Measurements from ENCODE around the gene KLHL6.

Gene KLHL6

DNA sequence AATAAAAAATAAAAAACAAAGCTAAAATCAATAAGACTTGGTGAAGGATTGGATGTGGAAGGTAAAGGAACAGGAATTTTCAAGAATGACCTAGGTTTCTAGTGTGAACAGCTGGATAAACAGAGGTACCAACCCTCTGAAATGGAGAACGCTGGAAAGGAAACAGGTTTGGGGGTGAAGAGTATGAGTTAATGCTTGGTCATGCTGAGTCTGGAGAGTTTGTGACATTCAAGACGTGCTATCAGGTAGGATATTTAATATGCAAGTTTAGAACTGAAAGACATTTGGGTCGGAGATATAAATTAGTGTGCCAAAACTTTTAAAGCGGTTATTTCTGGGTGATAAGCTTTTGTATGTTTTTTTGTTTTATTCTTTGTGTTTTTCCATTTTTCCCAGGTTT, 11.4 kb upstream of the KLHL6 start:
- no peak for DNase-seq (ENCODE audit: low read depth)

DNA sequence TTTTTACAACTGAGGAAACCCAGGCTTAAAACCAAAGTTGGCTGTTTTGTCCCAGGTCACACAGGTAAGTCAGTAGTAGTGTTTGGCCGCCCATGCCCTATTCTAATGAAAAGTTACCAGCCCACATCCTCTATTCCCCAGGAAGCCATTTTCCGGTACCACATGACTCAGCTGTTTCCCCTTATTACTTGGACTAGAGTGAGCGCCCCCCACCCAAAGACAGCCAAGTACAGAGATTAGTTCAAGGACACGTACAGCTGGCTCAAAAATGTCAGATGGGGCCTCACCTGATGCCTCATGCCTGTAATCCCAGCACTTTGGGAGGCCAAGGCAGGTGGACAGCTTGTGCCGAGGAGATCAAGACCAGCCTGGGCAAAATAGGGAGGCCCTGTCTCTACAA, 8.5 kb upstream of the KLHL6 start:
- DNase-seq (ENCODE audit: low read depth), result no peak

DNA sequence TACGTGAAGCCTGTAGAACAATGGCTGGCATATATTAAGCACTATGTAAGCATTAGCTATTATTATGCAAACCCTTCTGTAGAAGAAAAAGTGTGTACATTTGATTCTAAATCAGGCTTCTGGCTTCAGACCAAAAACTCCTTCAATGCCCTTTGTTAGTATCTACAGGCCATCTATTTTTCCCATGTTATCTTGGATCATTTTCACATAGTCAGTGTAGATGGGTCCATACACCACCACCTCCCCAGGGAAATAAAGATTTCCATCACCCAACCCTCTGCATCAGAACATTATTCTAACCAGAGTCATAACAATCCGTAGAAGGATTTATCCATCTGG, 8.0 kb upstream of the KLHL6 start:
- no peak for DNase-seq (ENCODE audit: low read depth)

DNA sequence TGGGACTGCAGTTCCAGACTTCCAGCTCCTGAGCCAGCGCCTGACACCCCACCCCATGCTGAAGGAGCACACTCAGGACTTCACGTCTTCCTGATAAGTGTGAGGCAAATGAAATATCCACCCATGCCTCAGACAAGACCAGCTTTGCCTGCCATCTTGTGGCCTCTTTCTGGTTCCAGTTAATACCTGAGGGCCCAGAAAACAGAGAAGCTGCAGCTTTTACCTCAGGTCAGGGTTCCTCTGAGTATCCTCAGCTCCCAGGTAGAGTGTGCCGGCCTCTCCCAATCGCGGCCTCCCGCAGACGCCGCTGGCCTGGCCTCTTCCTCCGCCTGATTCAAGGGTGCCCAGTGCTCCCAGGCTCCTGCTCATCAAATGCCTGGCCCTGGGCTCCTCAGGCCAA, 5.1 kb upstream of the KLHL6 start:
- no peak for DNase-seq (ENCODE audit: low read depth)

DNA sequence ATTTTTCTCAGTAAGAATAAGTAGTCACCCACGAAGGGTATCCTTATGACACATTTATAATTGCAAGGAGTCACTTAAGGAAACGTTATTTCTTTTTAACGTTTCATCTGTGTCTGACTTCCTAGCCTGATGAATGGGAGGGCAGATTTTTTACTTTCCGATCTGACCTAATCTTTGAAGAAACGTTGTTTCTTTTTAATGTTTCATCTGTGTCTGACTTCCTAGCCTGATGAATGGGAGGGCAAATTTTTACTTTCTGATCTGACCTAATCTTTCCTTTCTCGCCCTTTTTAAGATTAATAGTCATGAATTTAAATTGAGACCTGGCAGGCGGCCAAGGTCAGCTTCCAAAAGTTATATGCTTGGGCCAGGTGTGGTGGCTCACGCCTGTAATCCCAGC, 3.0 kb upstream of the KLHL6 start:
- no peak for DNase-seq (ENCODE audit: low read depth)

DNA sequence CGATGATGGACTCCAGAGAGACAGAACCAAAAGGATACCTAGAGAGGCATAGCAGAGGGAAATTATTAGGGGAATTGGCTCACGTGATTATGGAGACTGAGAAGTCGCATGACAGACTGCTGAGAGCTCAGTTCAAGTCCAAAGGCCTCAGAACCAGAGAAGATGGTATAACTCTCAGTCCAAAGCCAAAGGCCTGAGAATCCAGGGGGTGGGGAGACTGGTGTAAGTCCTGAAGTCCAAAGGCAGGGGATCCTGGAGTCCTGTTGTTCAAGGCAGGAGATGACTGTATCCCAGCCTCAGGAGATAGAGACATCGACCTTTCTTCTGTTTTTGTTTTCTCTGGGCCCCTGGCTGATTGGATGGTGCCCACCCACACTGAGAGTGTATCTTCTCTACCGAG, 1.2 kb upstream of the KLHL6 start:
- no peak for DNase-seq (ENCODE audit: low read depth)

DNA sequence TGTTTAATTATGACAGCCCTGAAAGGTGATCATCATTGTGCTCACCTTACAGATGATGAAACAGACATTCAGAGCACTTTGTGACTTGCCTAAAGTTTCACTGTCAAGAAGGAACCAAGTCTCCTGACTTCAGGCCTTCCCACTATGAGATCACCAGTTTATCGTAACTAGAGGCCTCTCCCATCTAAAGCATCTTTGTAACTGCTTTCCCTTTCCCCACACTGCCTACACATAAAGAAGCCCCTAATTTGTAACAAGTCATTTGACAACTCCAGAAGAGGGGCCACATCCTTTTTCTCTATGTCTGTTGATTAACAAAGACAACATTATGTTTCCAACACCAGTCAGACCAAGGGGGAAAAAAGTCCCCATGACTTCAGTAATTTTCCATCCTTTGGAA, 1.1 kb downstream of the KLHL6 start:
- DNase-seq (ENCODE audit: low read depth), result no peak

DNA sequence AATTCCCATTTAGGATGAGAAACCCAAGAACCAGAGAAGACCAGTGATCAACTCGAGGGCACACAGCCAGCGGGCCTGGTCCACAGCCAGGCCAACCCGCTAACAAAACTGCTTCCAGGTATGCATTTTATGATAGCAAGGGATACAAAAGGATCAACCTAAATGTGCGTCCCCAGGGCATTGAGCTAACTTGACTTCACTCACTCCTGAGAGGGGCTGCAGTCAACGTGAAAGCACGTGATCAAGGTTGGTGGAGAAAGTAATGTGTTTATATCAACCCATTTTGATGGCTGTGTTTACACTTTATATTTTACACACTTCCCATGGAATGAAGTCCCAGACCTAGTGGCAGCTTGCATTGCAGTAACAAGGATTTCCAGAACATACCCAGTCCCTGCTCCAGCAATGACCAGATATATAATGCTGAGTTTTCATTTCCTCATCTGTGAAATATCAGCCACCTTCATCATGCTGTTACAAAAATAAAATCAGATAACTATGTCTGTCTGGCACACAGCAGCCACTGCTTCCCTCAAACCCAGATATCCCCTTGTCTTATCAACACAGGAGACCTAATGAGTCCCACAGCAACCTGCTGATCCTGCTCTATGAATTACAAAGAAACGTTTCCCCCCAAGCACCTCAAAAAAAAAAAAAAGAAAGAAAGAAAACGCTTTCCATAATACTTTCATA, 2.0 kb downstream of the KLHL6 start:
- no peak for DNase-seq (ENCODE audit: low read depth)

DNA sequence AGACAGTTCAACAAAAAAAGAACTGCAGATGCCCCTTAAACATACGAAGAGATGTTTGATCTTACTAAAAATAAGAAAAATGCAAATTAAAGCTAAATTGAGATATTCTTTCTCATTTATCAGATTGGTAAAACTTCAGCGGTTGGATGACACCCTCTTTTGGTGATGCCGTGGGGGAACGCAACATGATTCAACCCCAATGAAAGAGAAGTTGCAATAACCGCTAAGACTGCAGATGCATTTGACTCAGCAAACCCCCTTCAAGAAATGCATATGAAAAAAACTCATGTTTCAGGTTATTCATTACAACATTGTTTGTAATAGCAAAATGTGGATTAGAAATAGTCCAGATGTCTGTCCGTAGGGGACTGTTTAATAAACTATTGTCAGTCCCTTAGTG, 3.6 kb downstream of the KLHL6 start:
- no peak for DNase-seq (ENCODE audit: low read depth)

DNA sequence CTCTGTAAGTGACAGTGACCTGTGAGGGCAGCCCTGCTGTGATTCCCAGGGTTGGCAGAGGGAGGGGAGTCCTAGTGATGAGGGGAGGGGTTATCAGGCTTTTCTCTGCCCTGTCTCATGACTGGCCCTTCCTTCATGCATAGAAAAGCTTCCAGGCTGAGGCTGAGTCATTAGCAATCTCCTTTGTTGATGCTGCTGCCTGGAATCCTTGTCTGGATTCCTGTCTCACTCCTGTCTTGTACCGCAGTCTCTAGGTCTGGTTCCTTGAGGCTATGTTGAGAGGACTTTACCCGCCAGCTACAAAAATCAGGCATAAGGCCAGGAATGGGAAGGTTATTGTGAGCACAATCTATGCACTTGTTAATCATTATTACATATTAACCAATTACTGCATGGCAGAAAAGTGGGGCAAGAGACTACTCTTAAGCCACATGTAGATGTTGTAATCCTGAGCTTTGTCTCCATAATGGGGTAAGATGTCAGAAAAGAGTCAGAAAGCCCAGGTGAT, 7.2 kb downstream of the KLHL6 start:
- DNase-seq (ENCODE audit: low read depth), result no peak

DNA sequence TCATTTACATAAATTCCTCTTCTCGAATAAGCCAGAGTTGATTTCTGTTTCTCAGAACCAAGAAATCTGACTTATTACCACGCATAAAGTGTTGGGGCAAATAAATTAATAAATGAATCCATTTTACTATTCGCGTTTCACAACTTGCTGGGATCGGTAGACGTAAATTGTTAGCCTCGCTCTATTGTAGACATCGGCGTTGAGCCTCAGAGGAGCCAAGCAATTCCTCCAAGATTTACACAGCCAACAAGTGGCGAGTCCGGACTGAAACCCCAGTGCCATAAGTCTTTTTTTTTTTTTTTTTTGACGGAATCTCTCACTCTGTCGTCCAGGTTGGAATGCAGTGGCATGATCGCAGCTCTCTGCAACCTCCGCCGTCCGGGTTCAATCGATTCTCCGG, 8.9 kb downstream of the KLHL6 start:
- DNase-seq (ENCODE audit: low read depth), result no peak

DNA sequence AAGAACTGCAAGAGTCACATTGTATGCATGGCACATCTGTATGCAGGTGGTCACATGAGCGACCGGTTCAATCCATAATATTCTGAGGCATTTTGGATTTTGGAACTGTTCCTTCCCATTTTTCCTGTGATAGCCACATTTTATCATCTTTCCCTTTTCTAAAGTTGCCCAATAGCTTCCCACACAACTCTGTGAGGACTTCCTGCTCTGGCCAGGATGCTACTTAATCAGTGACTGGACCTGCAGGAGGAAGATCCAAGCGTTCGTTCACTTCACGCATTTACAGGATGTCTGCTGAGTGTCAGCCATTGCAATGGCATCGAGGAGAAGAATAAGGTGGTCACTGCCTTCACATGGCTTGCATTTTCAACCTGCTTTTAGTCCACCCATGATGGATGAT, 9.8 kb downstream of the KLHL6 start:
- no peak for DNase-seq (ENCODE audit: low read depth)

DNA sequence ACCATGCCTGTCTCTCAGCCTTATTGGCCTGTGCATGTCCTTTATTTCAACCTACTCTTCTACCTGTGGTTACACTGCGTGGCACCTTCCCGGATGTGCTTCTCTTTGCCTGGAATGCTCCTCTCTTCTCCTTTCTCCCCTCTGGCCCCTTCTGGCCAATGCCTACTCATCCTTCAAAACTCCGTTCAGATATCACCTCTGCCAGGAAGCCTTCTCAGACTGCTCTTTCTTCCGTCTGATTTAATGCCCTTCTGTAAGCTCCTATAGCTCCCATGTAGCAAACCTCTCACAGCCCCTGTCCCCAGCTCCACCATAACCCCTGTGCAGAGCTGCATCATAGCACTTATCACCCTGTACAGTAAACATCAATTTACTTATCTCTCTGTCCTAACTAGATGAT, 13.2 kb downstream of the KLHL6 start:
- DNase-seq (ENCODE audit: low read depth), result no peak

DNA sequence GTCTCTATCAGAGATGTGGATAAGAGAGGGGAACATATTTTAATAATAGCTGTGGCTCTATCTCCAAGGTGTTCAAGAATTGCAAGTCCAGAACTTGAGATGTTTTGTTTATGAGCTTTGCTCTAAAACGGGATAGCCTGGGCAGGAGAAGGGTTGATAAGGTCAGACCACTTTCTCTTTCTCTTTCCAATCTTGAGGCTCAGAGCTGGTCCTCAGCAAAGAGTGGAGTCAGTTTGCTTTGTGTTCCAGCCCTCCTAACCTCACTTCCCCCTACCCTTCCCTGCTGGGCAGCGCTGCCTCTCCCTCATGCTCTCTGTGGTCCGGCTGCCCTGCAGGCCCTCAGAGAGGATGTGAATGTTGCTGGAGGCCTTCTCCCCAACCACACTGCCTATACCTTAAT, 13.8 kb downstream of the KLHL6 start:
- no peak for DNase-seq (ENCODE audit: low read depth)

DNA sequence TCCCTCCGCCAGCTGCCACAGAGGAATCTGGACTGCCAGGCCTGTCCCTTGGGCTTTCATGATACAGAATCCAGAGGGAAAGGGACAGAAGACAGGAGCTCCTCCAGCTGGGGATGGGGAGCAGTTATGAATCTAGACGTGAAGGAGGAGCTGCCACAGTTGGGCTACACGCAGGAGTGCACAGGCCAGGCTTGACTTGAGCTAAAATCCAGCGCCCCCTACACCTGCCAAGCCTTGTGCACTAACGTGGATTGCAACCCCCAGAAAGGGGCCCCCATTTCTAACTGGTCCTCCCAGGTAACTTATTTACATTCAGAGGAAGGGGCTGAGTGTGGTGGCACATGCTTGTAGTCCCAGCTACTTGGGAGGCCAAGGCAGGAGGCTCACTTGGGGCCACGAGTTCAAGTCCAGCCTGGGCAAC, 14.3 kb downstream of the KLHL6 start:
- no peak for DNase-seq (ENCODE audit: low read depth)

DNA sequence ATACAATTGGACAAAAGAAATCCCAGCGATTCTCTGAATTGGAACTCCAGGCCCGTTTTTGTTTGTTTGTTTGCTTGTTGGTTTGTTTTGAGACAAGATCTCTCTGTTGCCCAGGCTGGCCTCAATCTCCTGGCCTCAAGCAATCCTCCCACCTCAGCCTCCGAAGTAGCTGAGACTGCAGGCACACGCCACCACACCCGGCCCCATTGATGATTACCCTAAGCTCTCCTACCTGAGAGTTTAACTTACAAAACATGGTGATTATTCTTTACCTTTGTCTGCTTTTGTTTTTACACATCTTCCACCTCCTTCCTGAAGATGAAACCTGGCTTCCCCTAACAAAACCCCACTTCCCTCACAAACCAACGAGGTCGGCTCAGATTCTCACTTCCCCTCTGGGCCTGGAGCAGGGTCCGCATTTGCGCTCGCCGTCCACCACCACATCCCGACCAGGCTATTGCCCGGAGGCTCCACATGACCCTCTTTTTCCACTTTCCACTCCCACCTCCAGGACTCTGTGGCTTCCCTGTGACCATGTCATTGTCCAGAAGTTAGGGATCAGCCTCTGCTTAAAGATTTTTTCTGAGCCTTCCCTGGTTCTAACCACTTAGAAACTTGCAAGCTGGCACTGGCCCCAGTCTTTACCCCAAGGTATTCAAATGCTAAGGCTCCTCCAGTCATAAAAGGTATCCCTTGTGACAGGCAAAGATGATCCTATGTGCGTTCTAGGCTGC, 14.8 kb downstream of the KLHL6 start:
- DNase-seq (ENCODE audit: low read depth), result no peak

DNA sequence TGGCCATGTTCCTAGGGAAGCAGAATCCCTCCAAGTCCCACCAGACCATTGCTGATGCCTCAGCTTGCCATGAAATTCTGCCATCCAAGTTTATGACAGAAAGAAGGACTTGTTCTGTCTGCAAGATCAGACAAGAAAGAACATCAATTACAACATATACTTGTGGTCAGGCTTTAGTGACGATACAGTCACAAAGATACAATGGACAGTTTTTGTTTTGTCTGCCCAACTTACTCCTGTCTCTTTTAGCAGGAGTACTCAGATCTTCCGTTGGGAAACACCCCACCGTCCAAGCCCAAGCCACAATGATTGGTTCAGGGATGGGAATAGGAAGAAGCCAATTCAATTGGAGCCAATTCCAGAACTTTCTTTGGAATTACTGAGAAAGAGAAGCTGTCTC, 15.7 kb downstream of the KLHL6 start:
- no peak for DNase-seq (ENCODE audit: low read depth)

DNA sequence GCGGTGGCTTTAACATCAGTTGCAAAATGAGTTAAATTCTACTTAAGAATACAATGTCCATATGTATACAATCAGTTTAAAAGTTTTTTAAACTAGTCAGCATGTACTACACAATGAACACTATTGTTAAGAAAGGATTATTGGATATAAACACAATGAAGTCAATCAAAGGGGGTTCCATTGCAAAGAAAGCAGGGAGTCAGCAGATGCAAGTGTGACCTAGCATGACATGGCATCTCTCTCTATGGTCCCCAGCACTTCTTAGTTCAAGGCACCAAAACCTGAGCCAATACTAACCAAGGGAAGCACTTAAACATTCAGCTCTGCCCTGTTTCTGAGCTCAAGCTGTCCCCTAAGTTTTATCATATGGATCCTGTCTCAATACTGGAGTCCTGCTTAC, 17.0 kb downstream of the KLHL6 start:
- no peak for DNase-seq (ENCODE audit: low read depth)

DNA sequence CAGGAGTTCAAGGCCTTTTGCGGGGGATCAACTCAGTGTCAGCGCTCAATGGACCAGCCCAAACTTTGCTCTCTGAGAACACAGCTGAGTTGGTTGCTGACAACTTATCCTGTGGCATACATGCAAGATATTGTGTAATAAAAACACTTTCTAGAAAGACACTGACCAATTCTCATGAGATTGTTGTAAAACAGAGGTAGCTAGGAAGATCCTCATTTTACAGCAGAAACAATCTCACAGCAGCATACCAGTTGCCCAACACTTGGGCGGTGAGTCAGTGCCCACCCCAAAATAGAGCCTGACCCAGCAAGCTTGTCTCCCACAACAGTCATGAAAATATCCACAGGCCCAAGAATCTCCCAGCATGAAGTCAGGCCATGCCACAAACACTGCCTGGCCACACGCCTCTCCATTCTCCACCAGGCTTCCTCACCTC, 18.2 kb downstream of the KLHL6 start:
- no peak for DNase-seq (ENCODE audit: low read depth)

DNA sequence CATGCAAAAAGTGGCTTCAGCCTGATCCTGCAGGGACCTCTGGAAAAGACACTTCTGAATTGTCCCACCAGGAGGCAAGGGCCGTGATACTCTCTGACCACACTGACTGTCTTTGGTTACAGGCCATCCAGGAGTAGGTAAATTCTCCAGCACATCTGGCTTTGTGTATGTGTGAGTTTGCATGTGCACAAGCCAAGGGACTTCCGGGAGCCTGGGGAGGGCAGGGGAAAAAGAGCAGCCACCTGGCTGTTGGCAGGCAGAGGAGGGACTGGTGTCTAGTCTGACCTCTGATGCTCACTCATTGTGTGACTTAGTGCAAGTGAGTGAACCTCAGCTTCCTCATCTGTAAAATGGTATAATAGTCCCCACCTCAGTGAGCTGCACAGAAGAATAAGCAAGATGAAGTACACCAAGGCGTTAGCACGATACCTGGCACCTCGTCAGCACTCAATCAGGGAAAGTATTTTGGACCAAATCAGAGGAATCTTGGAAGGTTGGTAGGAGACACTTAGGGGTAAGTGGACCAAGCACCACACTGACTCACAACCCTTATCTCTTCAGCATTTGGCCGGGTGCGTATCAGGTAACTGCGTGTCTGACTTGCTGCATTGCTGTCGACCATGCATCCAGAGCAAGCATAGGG, 19.1 kb downstream of the KLHL6 start:
- DNase-seq (ENCODE audit: low read depth), result no peak

DNA sequence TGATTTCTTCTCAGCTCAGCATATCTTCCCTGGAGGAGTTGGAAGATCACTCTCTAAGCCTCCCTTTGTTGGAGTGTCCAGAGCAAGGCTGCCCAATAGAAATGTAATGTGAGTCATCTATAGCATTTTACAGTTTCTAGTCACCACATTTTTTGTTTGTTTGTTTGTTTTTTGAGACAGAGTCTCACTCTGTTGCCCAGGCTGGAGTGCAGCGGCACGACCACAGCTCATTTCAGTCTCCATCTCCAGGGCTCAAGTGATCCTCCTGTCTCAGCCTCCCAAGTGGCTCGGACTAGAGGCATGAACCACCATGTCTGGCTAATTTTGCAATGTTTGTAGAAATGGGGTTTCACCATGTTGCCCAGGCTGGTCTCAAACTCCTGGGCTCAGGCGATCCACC, 21.3 kb downstream of the KLHL6 start:
- no peak for DNase-seq (ENCODE audit: low read depth)

DNA sequence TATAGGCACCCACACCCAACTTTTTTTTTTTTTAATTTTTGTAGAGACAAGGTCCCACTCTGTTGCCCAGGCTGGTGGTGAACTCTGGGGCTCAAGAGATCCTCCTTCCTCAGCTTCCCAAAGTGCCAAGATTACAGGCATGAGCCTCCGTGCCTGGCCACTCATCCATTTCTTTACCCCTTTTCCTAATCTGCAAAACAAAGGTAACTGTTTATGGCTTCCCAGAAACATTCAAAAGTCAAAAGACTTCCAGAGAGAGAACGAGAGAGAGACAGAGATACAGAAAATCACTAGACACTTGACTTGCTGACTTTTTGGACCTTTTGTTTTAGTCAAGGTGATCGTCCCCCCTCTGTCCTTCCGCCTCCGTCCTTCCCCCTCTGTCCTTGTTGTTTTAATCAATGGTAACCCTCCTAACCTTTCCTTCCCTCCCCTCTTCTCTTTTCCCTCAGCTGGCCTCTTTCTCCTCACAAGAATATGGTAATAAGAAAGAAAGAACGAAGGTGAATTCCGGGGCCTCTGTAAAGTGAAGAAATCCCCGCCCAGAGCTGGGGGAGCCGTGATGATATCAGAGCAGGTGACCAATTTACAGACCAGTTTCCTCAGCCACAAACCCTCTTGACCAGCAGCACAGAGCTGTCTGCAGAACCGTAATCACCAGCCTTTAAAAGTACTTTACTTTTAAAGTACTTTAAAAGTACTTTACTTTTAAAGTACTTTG, 21.9 kb downstream of the KLHL6 start:
- no peak for DNase-seq (ENCODE audit: low read depth)

Data from stimulated activated CD8-positive, alpha-beta memory T cell treated with anti-CD3 and anti-CD28 coated beads, Interleukin-4, amount 100 ng/mL, for 24 hours (primary cell).